ENCODE measurements around the gene IPCEF1. TPM values are rescaled to one million over a fixed set of nuclear protein-coding genes. Genes with fewer than 3 reads are reported as not detected.
A peak's percentile ranks its signal among the peaks of the same experiment; 100 is the strongest.

IPCEF1 gene
- total RNA-seq, 4 donors from 2014 or later: 0.63 to 5.3 (median 1.9) TPM

DNA sequence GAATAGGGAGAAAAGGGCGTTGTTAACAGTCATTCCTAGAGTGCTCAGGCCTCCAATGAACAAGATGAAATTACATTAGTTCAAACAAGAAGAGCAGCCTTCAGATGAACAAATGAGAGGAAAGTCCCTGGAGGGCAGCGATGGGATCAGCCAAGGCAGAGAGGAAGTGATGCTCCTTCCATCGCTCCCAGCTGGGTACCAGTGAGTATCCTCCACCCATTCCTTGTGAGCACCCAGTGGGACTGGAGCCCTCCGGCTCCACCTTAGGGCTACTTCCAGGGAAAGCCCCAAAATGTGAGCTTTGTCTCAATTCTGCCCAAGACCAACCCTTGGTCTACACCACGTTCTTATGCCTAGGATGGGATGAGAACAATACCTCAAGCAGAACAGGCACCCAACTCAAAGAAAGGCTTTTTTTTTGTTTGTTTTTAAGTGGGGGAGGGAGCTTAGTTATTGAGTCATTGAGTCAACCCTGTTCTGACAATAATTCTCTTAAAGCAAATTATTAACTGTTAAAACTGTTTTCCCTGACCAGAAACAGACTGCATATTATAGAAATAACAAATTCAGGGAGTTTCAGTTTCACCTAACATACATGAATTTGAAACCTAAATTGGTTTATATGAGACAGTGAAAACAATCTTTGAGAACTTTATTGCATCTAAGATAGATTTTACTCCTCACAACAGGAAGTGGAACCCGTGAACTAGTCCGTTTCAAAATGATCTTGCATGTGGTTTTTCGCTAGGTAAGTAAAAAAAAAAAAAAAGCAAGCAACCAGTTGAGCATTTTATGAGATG lies 106.9 kb downstream of the IPCEF1 start:
- Histone ChIP-seq H3K27me3 (no peaks in the 10 kb centered on the region), H3K4me3 (no peak overlapping the region), H3K4me1 (no peaks in the 10 kb centered on the region), H3K9me3 (peaks cover 0 to 1% (median under 1%) of the 10 kb centered on the region in 4 donors), H3K27ac (peak overlapping the region in 1 of 4 donors; percentile 72), H3K36me3 (no peaks in the 10 kb centered on the region)
- TF ChIP-seq, protein P1, sequence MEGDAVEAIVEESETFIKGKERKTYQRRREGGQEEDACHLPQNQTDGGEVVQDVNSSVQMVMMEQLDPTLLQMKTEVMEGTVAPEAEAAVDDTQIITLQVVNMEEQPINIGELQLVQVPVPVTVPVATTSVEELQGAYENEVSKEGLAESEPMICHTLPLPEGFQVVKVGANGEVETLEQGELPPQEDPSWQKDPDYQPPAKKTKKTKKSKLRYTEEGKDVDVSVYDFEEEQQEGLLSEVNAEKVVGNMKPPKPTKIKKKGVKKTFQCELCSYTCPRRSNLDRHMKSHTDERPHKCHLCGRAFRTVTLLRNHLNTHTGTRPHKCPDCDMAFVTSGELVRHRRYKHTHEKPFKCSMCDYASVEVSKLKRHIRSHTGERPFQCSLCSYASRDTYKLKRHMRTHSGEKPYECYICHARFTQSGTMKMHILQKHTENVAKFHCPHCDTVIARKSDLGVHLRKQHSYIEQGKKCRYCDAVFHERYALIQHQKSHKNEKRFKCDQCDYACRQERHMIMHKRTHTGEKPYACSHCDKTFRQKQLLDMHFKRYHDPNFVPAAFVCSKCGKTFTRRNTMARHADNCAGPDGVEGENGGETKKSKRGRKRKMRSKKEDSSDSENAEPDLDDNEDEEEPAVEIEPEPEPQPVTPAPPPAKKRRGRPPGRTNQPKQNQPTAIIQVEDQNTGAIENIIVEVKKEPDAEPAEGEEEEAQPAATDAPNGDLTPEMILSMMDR (IDR thresholded peaks at IDR 0.05): no peak
- TF ChIP-seq EP300 (IDR thresholded peaks at IDR 0.05) (no peak), POLR2A (IDR thresholded peaks at IDR 0.05) (no peak)
- WGBS, 2 donors: 77 to 78% methylated on average over 8 of the region's 8 CpGs
- no peak for DNase-seq (ENCODE audit: low spot score in 2 of 2)

DNA sequence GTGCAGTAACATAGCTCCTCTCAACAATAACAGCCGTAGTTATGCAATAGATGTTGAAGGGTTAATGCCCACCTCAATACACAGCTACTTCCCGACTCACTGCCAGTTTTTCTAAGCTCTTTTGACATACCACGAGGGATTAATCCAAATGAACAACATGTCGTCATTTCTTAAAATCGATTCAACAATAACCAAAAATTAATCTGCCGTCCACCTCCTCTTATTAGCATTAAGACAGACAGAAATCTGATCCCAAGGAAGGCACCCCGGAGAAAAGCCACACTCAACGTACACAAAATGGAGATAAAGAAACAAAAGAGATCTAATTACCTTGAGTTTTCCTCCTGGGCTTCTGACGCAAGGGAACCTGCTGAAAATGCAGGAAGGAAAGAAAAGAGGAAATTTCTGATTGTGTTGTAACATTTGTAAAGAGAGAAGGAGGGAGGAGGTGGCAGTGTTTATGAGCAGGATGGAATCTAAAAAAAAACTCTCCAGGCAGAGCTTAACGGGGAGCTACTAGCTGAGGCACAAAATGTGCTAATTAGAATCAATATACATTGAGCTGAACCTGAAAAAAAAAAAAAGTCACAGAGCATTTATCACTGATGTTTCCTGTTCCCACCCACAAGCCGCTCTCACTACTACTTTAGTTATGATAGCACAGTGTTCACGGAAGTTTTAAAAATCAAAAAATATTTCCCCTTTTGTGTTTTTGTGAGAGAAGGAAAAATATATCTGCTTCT lies 109.3 kb downstream of the IPCEF1 start:
- Histone ChIP-seq H3K4me1 (no peaks in the 10 kb centered on the region), H3K27ac (peak overlapping the region in 1 of 4 donors; percentile 21), H3K9me3 (no peaks in the 10 kb centered on the region), H3K4me3 (peak overlapping the region in 2 of 4 donors; percentile 24 to 28), H3K36me3 (no peaks in the 10 kb centered on the region), H3K27me3 (no peaks in the 10 kb centered on the region)
- WGBS, 2 donors: 47 to 53% methylated on average over 12 of the region's 12 CpGs
- TF ChIP-seq POLR2A (IDR thresholded peaks at IDR 0.05) (no peak), EP300 (IDR thresholded peaks at IDR 0.05) (no peak)
- TF ChIP-seq, protein P1 (IDR thresholded peaks at IDR 0.05): no peak
- no peak for DNase-seq (ENCODE audit: low spot score in 2 of 2)

GRCh38 chr6:154246723-154247118 lies 109.9 kb downstream of the IPCEF1 start:
- no peaks in the 10 kb centered on the region for H3K4me1 ChIP-seq
- H3K27me3 ChIP-seq: no peaks in the 10 kb centered on the region
- no peak for DNase-seq (ENCODE audit: low spot score in 2 of 2)
- 86 to 91% methylated on average over 7 of the region's 7 CpGs for WGBS, 2 donors
- H3K27ac ChIP-seq: peak overlapping the region in 1 of 4 donors; percentile 24
- peak overlapping the region in 2 of 4 donors; percentile 24 to 28 for H3K4me3 ChIP-seq
- no peaks in the 10 kb centered on the region for H3K36me3 ChIP-seq
- H3K9me3 ChIP-seq: no peaks in the 10 kb centered on the region
- no peak for TF ChIP-seq EP300 (IDR thresholded peaks at IDR 0.05)
- no peak for TF ChIP-seq POLR2A (IDR thresholded peaks at IDR 0.05)
- TF ChIP-seq, protein P1 (IDR thresholded peaks at IDR 0.05): no peak

GRCh38 chr6:154245506-154245905 lies 111.1 kb downstream of the IPCEF1 start:
- 56 to 62% methylated on average over 5 of the region's 5 CpGs for WGBS, 2 donors

More at GRCh38 chr6:154245506-154245905, 111.1 kb downstream of the IPCEF1 start:
- Histone ChIP-seq H3K4me3 (no peak overlapping the region), H3K36me3 (no peaks in the 10 kb centered on the region), H3K27me3 (no peaks in the 10 kb centered on the region), H3K27ac (no peak overlapping the region), H3K4me1 (no peaks in the 10 kb centered on the region), H3K9me3 (no peaks in the 10 kb centered on the region)
- TF ChIP-seq, protein P1 (IDR thresholded peaks at IDR 0.05): no peak
- no peak for TF ChIP-seq EP300 (IDR thresholded peaks at IDR 0.05)
- TF ChIP-seq POLR2A (IDR thresholded peaks at IDR 0.05): no peak
- no peak for DNase-seq (ENCODE audit: low spot score in 2 of 2)

Measured in tibial nerve (tissue), 4 donors.